PC-3 (cell line): ENCODE results near the gene CHTOP.

ENCODE experiments used
- CTCF ChIP-seq: fragments of 300-600 bp; sonication (generic); conservative IDR thresholded peaks from 2 replicates; pipeline ENCODE4 v1.5.1; 2017; ENCODE audit warnings: antibody characterized with exemption, low read depth, mild to moderate bottlenecking, low read length
- EZH2phosphoT487 ChIP-seq: fragments of 300-600 bp; sonication (generic); IDR thresholded peaks from 2 replicates; pipeline ENCODE4 v1.6.1; 2018; ENCODE audit warnings: mild to moderate bottlenecking, antibody characterized with exemption, low read length, borderline replicate concordance

- TF ChIP-seq CTCF (no peak), EZH2phosphoT487 (no peak)
These were observed 24.3 kb upstream of the CHTOP start for GRCh38 chr1:153609585-153609907.
